Keratinocyte (primary cell): ENCODE measurements around the gene SDR39U1. TPM values are rescaled to one million over a fixed set of nuclear protein-coding genes. Genes with fewer than 3 reads are reported as not detected.

Source experiments
- DNase-seq: peaks from one replicate; pipeline ENCODE4 v3.0.0-alpha.2; 2011; ENCODE audit warnings: low read depth, missing footprints, low spot score
- FAIRE-seq: peaks from 2 replicates; lab custom pipeline; 2011; peaks lifted over from hg19 to GRCh38; lab: Jason Lieb, UNC
- H2AFZ ChIP-seq: 2 replicates; pipeline ENCODE4 v1.6.0; 2012; ENCODE audit warnings: low read length, control low read depth, inconsistent platforms; ENCODE audit not compliant: control insufficient read depth
- H3K27ac ChIP-seq: 2 replicates; pipeline ENCODE4 v1.5.1; 2011; ENCODE audit warnings: low read length; ENCODE audit not compliant: control insufficient read depth, insufficient read depth
- H3K27me3 ChIP-seq: 3 replicates; pipeline ENCODE4 v1.6.0; 2011; ENCODE audit warnings: low read length; ENCODE audit not compliant: control insufficient read depth, insufficient read depth; ENCODE audit errors: extremely low read depth
- H3K36me3 ChIP-seq, 2 experiments: 2 replicates in 1 of 2; 3 replicates in 1 of 2; pipeline ENCODE4 v1.5.1; 2011; ENCODE audit warnings: low read length in 2 of 2, mild to moderate bottlenecking in 1 of 2; ENCODE audit not compliant: control insufficient read depth in 2 of 2, insufficient read depth in 2 of 2; ENCODE audit errors: extremely low read depth in 1 of 2
- H3K4me1 ChIP-seq: 3 replicates; pipeline ENCODE4 v1.5.1; 2011; ENCODE audit warnings: low read length; ENCODE audit not compliant: control insufficient read depth, insufficient read depth; ENCODE audit errors: extremely low read depth
- H3K4me2 ChIP-seq: 3 replicates; pipeline ENCODE4 v1.6.0; 2011; ENCODE audit warnings: low read depth, low read length; ENCODE audit not compliant: control insufficient read depth, insufficient read depth; ENCODE audit errors: extremely low read depth
- H3K4me3 ChIP-seq, 3 experiments: fragments of 200-600 bp in 1 of 3; sonication (generic) in 1 of 3; 2 replicates in 2 of 3; 3 replicates in 1 of 3; pipeline ENCODE4 v1.5.1; 2011 to 2016; ENCODE audit warnings: low read length in 3 of 3, mild to moderate bottlenecking in 3 of 3, control low read depth in 2 of 3, inconsistent platforms in 1 of 3, low read depth in 1 of 3, mixed read lengths in 1 of 3, mixed run types in 1 of 3, moderate library complexity in 1 of 3; ENCODE audit not compliant: control insufficient read depth in 2 of 3, insufficient read depth in 2 of 3; ENCODE audit errors: extremely low read depth in 1 of 3
- H3K79me2 ChIP-seq: 2 replicates; pipeline ENCODE4 v1.6.0; 2012; ENCODE audit warnings: low read length; ENCODE audit not compliant: control insufficient read depth, insufficient read depth
- H3K9ac ChIP-seq: 3 replicates; pipeline ENCODE4 v1.6.0; 2011; ENCODE audit warnings: low read length; ENCODE audit not compliant: control insufficient read depth, insufficient read depth; ENCODE audit errors: extremely low read depth
- H3K9me1 ChIP-seq: 3 replicates; pipeline ENCODE4 v1.6.0; 2011; ENCODE audit warnings: low read length; ENCODE audit not compliant: control insufficient read depth, insufficient read depth; ENCODE audit errors: extremely low read depth
- H3K9me3 ChIP-seq: 2 replicates; pipeline ENCODE4 v1.5.1; 2012; ENCODE audit warnings: low read depth, low read length; ENCODE audit not compliant: control insufficient read depth
- H4K20me1 ChIP-seq: 3 replicates; pipeline ENCODE4 v1.6.0; 2011; ENCODE audit warnings: low read length; ENCODE audit not compliant: control insufficient read depth, insufficient read depth; ENCODE audit errors: extremely low read depth
- EZH2 ChIP-seq: IDR thresholded peaks from one replicate; pipeline ENCODE4 v1.6.1; 2012; ENCODE audit warnings: inconsistent platforms, mild to moderate bottlenecking, low read length, moderate library complexity
- dilution Hi-C: fragments of 300-500 bp; cut with MboI; formaldehyde crosslinking; loops from one replicate; pipeline ENCODE4 v1.7.0; 2020; ENCODE audit warnings: low sequenced_read_pairs; ENCODE audit not compliant: extremely low pct_ligation_motif_present
- polyA plus RNA-seq, 5 experiments: library from polyadenylated mRNA; depleted of rRNA in 3 of 5; stranded (reverse) in 3 of 5; stranded (forward) in 1 of 5; unstranded in 1 of 5; fragments of >200 nt; gene quantifications; 1 replicate in 1 of 5; 2 replicates in 3 of 5; 3 replicates in 1 of 5; pipeline versions ENCODE4 v1.2.1 to v1.2.3, GENCODE V29; 2011 to 2012; ENCODE audit warnings: missing spikeins in 2 of 5, low read depth in 1 of 5, low replicate concordance in 1 of 5
- TF ChIP-seq, protein P1 (sequence below), 3 experiments: IDR thresholded peaks in 1 of 3; conservative IDR thresholded peaks in 1 of 3; optimal IDR thresholded peaks in 1 of 3; 2 replicates in 2 of 3; 3 replicates in 1 of 3; pipeline versions ENCODE3 to v1.5.1; 2011; ENCODE audit warnings: low read length in 3 of 3, mild to moderate bottlenecking in 3 of 3, moderate library complexity in 2 of 3, control low read depth in 1 of 3, inconsistent platforms in 1 of 3; ENCODE audit not compliant: insufficient read depth in 2 of 3; ENCODE audit errors: extremely low read depth in 1 of 3

SDR39U1 gene
- polyA plus RNA-seq, 1 donor (not counting 4 experiments of a cell fraction or from before 2014, with no cell fraction given), result 27.4 TPM

GRCh38 chr14:24441904-24442239 is 704 bp downstream of the SDR39U1 start:
- FAIRE-seq, result no peak
- Histone ChIP-seq H3K9ac (peak overlapping the region; percentile 90), H3K36me3 (peaks cover 29 to 51% of the 10 kb centered on the region in 2 experiments), H3K27me3 (no peaks in the 10 kb centered on the region), H3K4me2 (peak overlapping the region; percentile 74), H3K27ac (peak overlapping the region; percentile 90), H2AFZ (peak overlapping the region; percentile 85), H3K79me2 (peaks cover 21% of the 10 kb centered on the region), H3K4me3 (peak overlapping the region; percentile 61 to 97 (median 69)), H3K4me1 (peaks cover 12% of the 10 kb centered on the region), H4K20me1 (no peaks in the 10 kb centered on the region), H3K9me1 (no peaks in the 10 kb centered on the region), H3K9me3 (no peaks in the 10 kb centered on the region)
- dilution Hi-C loops, result no loop called here
- no peak for DNase-seq
- TF ChIP-seq, protein P1, sequence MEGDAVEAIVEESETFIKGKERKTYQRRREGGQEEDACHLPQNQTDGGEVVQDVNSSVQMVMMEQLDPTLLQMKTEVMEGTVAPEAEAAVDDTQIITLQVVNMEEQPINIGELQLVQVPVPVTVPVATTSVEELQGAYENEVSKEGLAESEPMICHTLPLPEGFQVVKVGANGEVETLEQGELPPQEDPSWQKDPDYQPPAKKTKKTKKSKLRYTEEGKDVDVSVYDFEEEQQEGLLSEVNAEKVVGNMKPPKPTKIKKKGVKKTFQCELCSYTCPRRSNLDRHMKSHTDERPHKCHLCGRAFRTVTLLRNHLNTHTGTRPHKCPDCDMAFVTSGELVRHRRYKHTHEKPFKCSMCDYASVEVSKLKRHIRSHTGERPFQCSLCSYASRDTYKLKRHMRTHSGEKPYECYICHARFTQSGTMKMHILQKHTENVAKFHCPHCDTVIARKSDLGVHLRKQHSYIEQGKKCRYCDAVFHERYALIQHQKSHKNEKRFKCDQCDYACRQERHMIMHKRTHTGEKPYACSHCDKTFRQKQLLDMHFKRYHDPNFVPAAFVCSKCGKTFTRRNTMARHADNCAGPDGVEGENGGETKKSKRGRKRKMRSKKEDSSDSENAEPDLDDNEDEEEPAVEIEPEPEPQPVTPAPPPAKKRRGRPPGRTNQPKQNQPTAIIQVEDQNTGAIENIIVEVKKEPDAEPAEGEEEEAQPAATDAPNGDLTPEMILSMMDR (optimal IDR thresholded peaks at IDR 0.05 in 1 of 3, IDR thresholded peaks at IDR 0.05 in 1 of 3, conservative IDR thresholded peaks at IDR 0.05 in 1 of 3; ENCODE audit: extremely low read depth in 1 of 3, insufficient read depth in 2 of 3, low read length in 3 of 3), result no peak
- TF ChIP-seq EZH2, result no peak

DNA sequence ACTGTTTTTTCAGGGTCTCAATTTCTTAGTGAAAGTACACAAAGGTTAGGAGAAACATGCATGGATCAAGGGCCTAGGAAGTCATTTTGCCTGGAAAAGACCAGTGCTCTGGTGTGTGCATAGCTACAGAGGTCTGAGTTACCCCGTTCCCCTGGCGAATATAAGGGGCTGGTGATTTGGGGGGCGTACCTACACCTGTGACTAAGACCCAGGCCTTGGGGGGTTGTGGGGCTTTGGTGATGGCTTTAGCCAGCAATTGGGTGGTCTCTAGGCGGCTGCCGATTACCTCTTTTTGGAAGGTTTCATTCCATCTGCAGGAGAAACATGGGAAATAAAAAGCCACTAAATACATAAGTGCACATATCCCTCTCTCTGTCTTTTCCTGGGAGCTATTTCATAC is 1.1 kb downstream of the SDR39U1 start:
- Histone ChIP-seq H3K79me2 (peaks cover 21% of the 10 kb centered on the region), H3K9me3 (no peaks in the 10 kb centered on the region), H3K9ac (peak overlapping the region; percentile 90), H2AFZ (no peak overlapping the region), H3K4me3 (peak overlapping the region; percentile 61 to 97 (median 69)), H3K4me2 (peak overlapping the region; percentile 74), H3K27ac (peak overlapping the region; percentile 90), H3K27me3 (no peaks in the 10 kb centered on the region), H3K9me1 (no peaks in the 10 kb centered on the region), H3K4me1 (peaks cover 12% of the 10 kb centered on the region), H3K36me3 (peaks cover 31 to 52% of the 10 kb centered on the region in 2 experiments), H4K20me1 (no peaks in the 10 kb centered on the region)
- TF ChIP-seq EZH2, result no peak
- TF ChIP-seq, protein P1 (optimal IDR thresholded peaks at IDR 0.05 in 1 of 3, IDR thresholded peaks at IDR 0.05 in 1 of 3, conservative IDR thresholded peaks at IDR 0.05 in 1 of 3; ENCODE audit: extremely low read depth in 1 of 3, insufficient read depth in 2 of 3, low read length in 3 of 3), result no peak
- no peak for DNase-seq
- dilution Hi-C loops, result no loop called here
- FAIRE-seq, result no peak
